Fibroblast of pulmonary artery (primary cell): ENCODE data around the gene USP5.

ENCODE experiments used
- DNase-seq: peaks from one replicate; pipeline ENCODE4 v3.0.0-alpha.2; 2010; ENCODE audit warnings: low read depth
- H3K4me3 ChIP-seq: replicated peaks from 2 replicates; pipeline ENCODE4 v1.5.1; 2011; ENCODE audit warnings: low read depth, mild to moderate bottlenecking, control low read depth, low read length, moderate library complexity
- TF ChIP-seq, protein P1 (sequence below): IDR thresholded peaks from 2 replicates; pipeline ENCODE4 v1.5.1; 2011; ENCODE audit warnings: mild to moderate bottlenecking, control low read depth, low read length, inconsistent platforms; ENCODE audit errors: missing control alignments

Gene USP5

DNA sequence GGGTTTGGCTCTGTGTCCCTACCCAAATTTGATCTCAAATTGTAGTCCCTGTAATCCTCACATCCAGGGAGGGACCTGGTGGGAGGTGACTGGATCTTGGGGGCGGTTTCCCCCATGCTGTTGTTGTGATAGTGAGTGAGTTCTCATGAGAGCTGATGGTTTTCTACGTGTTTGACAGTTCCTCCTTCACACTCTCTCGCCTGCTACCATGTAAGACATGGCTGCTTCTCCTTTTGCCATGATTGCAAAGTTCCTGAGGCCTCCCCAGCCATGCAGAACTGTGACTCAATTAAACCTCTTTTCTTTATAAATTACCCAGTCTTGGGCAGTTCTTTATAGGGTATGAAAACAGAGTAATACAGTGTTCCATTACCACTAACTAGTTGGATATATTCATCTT lies 42.4 kb downstream of the USP5 start:
- TF ChIP-seq, protein P1, sequence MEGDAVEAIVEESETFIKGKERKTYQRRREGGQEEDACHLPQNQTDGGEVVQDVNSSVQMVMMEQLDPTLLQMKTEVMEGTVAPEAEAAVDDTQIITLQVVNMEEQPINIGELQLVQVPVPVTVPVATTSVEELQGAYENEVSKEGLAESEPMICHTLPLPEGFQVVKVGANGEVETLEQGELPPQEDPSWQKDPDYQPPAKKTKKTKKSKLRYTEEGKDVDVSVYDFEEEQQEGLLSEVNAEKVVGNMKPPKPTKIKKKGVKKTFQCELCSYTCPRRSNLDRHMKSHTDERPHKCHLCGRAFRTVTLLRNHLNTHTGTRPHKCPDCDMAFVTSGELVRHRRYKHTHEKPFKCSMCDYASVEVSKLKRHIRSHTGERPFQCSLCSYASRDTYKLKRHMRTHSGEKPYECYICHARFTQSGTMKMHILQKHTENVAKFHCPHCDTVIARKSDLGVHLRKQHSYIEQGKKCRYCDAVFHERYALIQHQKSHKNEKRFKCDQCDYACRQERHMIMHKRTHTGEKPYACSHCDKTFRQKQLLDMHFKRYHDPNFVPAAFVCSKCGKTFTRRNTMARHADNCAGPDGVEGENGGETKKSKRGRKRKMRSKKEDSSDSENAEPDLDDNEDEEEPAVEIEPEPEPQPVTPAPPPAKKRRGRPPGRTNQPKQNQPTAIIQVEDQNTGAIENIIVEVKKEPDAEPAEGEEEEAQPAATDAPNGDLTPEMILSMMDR = no peak
- DNase-seq = no peak
- H3K4me3 ChIP-seq = no peak overlapping the region

DNA sequence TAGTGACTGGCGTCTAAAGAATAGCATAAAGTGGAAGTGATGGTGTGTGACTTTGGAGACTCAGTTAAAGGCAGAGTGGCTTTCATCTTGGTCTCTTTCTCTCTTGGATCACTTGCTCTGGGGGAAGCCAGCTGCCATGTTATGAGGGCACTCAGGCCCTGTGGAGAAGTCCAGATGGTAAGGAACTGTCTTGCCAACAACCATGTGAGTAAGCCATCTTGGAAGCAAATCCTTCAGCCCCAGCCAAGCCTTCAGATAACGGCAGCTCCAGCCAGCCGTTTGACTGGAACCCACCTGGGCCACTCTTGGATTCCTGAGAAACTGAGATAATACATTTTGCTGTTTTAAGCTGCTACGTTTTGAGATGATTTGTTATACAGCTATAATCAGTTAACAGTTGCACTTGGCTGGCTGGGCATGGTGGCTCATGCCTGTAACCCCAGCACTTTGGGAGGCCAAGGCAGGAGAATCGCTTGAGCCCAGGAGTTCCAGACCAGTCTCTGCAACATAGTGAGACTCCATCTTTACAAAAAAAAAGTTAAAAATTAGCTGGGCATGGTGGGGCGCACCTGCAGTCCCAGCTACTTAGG lies 45.0 kb downstream of the USP5 start:
- DNase-seq = no peak
- H3K4me3 ChIP-seq = no peak overlapping the region

DNA sequence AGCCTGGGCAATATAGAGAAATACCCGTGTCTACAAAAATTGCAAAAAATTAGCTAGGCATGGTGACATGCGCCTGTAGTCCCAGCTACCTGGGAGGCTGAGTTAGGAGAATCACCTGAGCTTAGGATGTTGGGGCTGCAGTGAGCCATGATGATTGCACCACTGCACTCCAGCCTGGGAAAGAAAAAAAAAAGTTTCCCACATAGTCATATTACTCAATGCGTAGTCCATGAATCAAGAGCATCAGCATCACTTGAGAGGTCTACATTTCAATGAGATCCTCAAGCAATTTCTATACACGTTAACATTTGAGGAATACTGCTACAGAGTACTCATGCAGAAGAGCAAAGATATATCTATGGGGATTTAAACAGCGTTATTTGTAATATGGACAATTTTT lies 47.5 kb downstream of the USP5 start:
- no peak overlapping the region for H3K4me3 ChIP-seq
- TF ChIP-seq, protein P1 = no peak
- DNase-seq = no peak

More for the DNA sequence above, 45.0 kb downstream of the USP5 start:
- TF ChIP-seq, protein P1 = no peak

DNA sequence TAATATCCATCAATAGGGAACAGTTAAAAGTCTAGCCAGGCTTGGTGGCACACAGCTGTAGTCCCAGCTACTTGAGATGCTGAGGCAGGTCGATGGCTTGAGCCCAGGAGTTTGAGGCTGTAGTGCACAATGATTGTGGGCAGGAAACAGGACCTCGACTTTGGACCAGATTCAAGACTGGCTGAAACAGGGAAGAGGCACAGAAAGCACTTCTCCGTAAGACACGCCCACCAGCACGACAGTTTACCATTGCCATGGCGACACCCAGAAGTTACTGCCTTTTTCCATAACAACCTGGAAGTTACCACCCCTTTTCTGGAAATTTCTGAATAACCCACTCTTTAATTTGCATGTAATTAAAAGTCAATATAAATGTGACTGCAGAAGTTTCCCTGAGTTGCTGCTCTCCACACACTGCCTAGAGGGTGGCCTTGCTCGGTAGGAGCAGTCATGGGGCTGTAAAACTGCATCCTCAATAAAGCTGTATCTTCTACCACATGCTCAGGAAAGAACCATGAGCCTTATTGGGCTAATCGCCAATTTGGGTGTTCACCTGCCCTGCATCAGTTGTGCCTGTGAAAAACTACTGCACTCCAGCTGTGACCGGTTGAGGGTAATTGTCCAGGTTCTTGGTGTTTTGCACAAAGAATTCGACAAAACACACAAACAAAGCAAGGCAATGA lies 48.0 kb downstream of the USP5 start:
- TF ChIP-seq, protein P1 = no peak
- peak; percentile 70 for DNase-seq
- H3K4me3 ChIP-seq = no peak overlapping the region

DNA sequence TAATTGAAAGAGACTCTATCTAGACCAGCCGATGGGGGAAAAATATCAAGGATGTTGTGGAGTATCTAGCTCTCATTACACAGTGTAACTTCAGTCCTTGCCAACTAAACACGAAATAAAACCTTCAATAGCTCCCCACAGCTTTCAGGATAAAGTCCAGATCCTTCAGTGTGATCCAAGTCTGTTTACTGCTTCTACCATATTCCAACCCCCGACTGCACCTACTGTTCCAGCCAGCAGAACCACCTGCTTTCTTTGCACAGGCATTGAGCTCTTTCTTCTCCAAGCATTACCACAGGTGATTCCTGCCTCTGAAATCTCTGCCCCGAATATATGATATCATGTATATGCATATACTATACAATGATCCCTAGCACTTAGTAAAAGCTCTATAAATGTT lies 50.5 kb downstream of the USP5 start:
- H3K4me3 ChIP-seq = no peak overlapping the region
- TF ChIP-seq, protein P1 = no peak
- DNase-seq = no peak

DNA sequence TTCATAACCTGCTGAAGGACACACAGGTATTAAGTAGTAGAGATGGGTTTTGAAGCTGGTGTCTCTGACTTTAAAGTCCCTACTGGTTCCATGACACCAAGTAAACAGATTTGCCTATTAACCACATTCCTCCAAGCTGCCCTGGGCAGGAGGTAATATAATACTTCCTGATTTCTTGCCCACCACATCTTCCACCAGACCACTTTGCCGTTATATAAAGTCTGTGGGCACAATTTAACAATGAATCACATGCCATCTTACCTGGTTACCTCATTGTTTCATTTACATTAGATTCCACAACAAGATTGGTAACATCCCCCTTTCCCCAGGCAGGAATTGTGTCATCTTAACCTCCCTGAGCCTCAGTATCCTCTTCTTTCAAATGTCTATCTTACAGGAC lies 51.8 kb downstream of the USP5 start:
- DNase-seq = no peak
- H3K4me3 ChIP-seq = no peak overlapping the region
- TF ChIP-seq, protein P1 = no peak
